Heart left ventricle (tissue), 16 donors: ENCODE data around the gene AKAP13. TPM values are rescaled to one million over a fixed set of nuclear protein-coding genes. Genes with fewer than 3 reads are reported as not detected.

Experiments
- ATAC-seq, 4 donors: fragments of 200-7000 bp; cut with Tn5 transposase; one replicate each; pipeline ENCODE4 v1.9.1; 2020 to 2022; ENCODE audit warnings: moderate library complexity in 4 of 4, mild to moderate bottlenecking in 3 of 4, moderate number of reproducible peaks in 1 of 4
- DNase-seq, 5 donors: peaks; one replicate each; pipeline ENCODE4 v3.0.0-alpha.2; 2020
- H3K27ac ChIP-seq, 12 donors: fragments of 200-600 bp; sonication (generic) in 4 of 12; one replicate each; pipeline versions ENCODE4 v1.5.0 to v1.8.0; 2016 to 2022; ENCODE audit warnings: mild to moderate bottlenecking in 2 of 12
- H3K27me3 ChIP-seq, 9 donors: fragments of 200-600 bp; sonication (generic) in 2 of 9; one replicate each; pipeline versions ENCODE4 v1.5.1 to v1.8.0; 2016 to 2022; ENCODE audit warnings: mild to moderate bottlenecking in 3 of 9
- H3K36me3 ChIP-seq, 9 donors: fragments of 200-600 bp; sonication (generic) in 2 of 9; one replicate each; pipeline versions ENCODE4 v1.5.0 to v1.8.0; 2018 to 2022; ENCODE audit warnings: mild to moderate bottlenecking in 2 of 9
- H3K4me1 ChIP-seq, 12 donors: fragments of 200-600 bp; sonication (generic) in 4 of 12; one replicate each; pipeline versions ENCODE4 v1.5.0 to v1.8.0; 2016 to 2022; ENCODE audit warnings: mild to moderate bottlenecking in 3 of 12
- H3K4me3 ChIP-seq, 12 donors: fragments of 200-600 bp; sonication (generic) in 4 of 12; one replicate each; pipeline versions ENCODE4 v1.5.0 to v1.8.0; 2017 to 2022; ENCODE audit warnings: mild to moderate bottlenecking in 9 of 12, moderate library complexity in 4 of 12
- H3K9me3 ChIP-seq, 12 donors: fragments of 200-600 bp; sonication (generic) in 4 of 12; one replicate each; pipeline versions ENCODE4 v1.5.0 to v1.8.0; 2016 to 2022; ENCODE audit warnings: mild to moderate bottlenecking in 1 of 12
- CTCF ChIP-seq, 12 donors: fragments of 200-600 bp; sonication (generic) in 4 of 12; IDR thresholded peaks; one replicate each; pipeline versions ENCODE4 v1.5.0 to v1.8.0; 2018 to 2022; ENCODE audit warnings: antibody characterized with exemption in 12 of 12, mild to moderate bottlenecking in 5 of 12
- POLR2A ChIP-seq, 2 donors: fragments of 450-650 bp; IDR thresholded peaks; one replicate each; pipeline ENCODE4 v1.6.1; 2017; ENCODE audit warnings: antibody characterized with exemption in 2 of 2, mild to moderate bottlenecking in 2 of 2, moderate library complexity in 2 of 2
- WGBS, 4 donors: extraction: QIAGEN DNeasy Blood & Tissue Kit in 2 of 4; methylation state at CpG; one replicate each; pipeline versions ENCODE4 v1.1.5 to v1.1.7; 2013 to 2018; 5-methylcytosine and 5-hydroxymethylcytosine counted together
- intact Hi-C, 10 donors: fragments of 100-400 bp; cut with DNase I; formaldehyde crosslinking; loops; one replicate each; pipeline versions ENCODE4 v1.11.1 to v1.14.2; 2022
- polyA plus RNA-seq, 2 donors: library from polyadenylated mRNA; stranded (reverse); fragments of 200-250 nt; gene quantifications; one replicate each; pipeline ENCODE4 v1.2.3, GENCODE V29; 2013
- total RNA-seq, 9 donors: library from RNA; depleted of rRNA in 2 of 9; stranded (reverse); fragments of >200 nt in 2 of 9; fragmentation: NEBNext Ultra II Directional in 3 of 9; extraction: Animal tissue kit (Norgen Biotek cat#: 25700) in 3 of 9; gene quantifications; one replicate each; pipeline versions ENCODE4 v1.1.0 to v1.2.4, GENCODE V29; 2016 to 2023
- donor health status: ischemic (EF 13 %, LVEDD 7.1; RV severe dilation, severe dysfunction).
- donor health status: healthy with polysubstance abuse.
- donor health status: DM: no; HTN: yes; CAD: no.
- donor health status: DM: no; HTN: no; CAD: no.
- donor health status: ischemic (EF 25% LVEDD 6.9; RV normal size, moderate dysfunction).
- donor health status: ischemic (EF 25% LVEDD 5.7; RV mildly dilated, moderate dysfunction).
- donor health status: healthy.
- donor health status: DM: yes; HTN: yes; CAD: no.
- donor health status: ischemic (EF 35%, LVEDD 5.7; RV mildly dilated, moderate dysfunction).
- donor health status: nonischemic (EF 11% LVEDD 7.7; RV severe dilation, severe dysfunction).
- donor health status: DM: yes; HTN: yes; CAD: no.
- donor health status: PGD.
- donor health status: ischemic (EF 29% LVEDD 5.4; RV normal size, mild dysfunction).
- donor health status: nonischemic (EF 23%, LVEDD 6.1; RV moderate dilation, normal function).

Gene AKAP13
- total and polyA plus RNA-seq, 11 donors = 124 to 598 (median 340) TPM

DNA sequence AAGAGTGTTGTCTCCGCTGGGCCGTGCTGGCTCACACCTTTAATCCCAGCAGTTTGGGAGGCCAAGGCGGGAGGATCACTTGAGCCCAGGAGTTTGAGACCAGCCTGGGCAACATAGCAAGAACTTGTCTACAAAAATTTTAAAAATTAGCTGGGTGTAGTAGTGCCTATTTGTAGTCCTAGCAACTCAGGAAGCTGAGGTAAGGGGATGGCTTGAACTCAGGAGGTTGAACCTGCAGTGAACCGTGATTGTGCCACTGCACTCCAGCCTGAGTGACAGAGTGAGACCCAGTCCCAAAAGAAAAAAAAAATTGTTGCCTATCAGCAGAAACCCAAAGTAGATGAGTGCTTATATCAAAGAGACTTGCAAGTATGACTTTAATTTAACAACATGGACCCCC is 12.7 kb upstream of the AKAP13 start:
- peak overlapping the region in 1 of 12 donors; percentile 24 for H3K27ac ChIP-seq
- peaks cover 0 to 9% (median 2%) of the 10 kb centered on the region in 12 donors for H3K4me1 ChIP-seq
- intact Hi-C loops = loop anchor here in 1 of 10 donors (10.0 kb wide), 1 partner anchor 47 kb away; no protein-coding TSS in a partner anchor
- ATAC-seq (no peak), DNase-seq (no peak)
- peaks cover 0 to 61% (median 0%) of the 10 kb centered on the region in 9 donors for H3K36me3 ChIP-seq
- H3K27me3 ChIP-seq = no peaks in the 10 kb centered on the region
- H3K9me3 ChIP-seq = no peaks in the 10 kb centered on the region
- no peak for TF ChIP-seq POLR2A (IDR thresholded peaks at IDR 0.05)
- H3K4me3 ChIP-seq = no peak overlapping the region
- 93 to 100% (median 95%) methylated on average over 4 of the region's 4 CpGs for WGBS, 4 donors

DNA sequence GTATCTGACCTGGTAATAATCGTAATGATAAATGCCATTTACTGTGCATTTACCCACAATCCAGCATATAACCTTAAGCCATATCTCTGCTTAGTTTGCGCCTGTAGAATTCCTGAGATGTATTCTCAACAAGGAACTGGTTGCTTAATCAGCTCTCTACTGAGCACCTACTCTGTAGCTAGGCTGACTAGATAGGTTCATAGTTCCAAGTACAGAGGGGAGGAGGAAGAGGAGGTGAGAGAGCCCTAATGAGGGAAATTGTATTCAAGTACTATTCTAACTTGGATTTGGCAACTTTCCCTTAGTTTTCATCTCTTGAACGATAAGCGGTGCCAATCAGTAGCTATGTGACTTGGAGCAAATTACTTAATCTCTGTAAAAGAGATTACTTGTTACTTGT is 5.6 kb upstream of the AKAP13 start:
- TF ChIP-seq POLR2A (IDR thresholded peaks at IDR 0.05) (no peak), CTCF (IDR thresholded peaks at IDR 0.05) (no peak)
- Histone ChIP-seq H3K9me3 (no peaks in the 10 kb centered on the region), H3K4me1 (peaks cover 0 to 21% (median 4%) of the 10 kb centered on the region in 12 donors), H3K27ac (peak overlapping the region in 1 of 12 donors; percentile 29), H3K36me3 (peaks cover 0 to 59% (median 0%) of the 10 kb centered on the region in 9 donors), H3K4me3 (no peak overlapping the region), H3K27me3 (no peaks in the 10 kb centered on the region)
- intact Hi-C loops = loop anchor here in 2 of 10 donors (5.0 to 10.0 kb wide), 2 partner anchors 43 to 70 kb away; no protein-coding TSS in a partner anchor
- ATAC-seq (no peak), DNase-seq (no peak)
- 62 to 77% (median 66%) methylated on average over 4 of the region's 4 CpGs for WGBS, 4 donors

GRCh38 chr15:85377269-85377668 is 3.1 kb upstream of the AKAP13 start:
- TF ChIP-seq POLR2A (IDR thresholded peaks at IDR 0.05) (no peak), CTCF (IDR thresholded peaks at IDR 0.05) (no peak)
- intact Hi-C loops = loop anchor here in 2 of 10 donors (5.0 to 10.0 kb wide), 2 partner anchors 45 to 72 kb away; no protein-coding TSS in a partner anchor
- Histone ChIP-seq H3K4me1 (peaks cover 0 to 26% (median 7%) of the 10 kb centered on the region in 12 donors), H3K27me3 (no peaks in the 10 kb centered on the region), H3K36me3 (peaks cover 0 to 43% (median 0%) of the 10 kb centered on the region in 9 donors), H3K27ac (peak overlapping the region in 3 of 12 donors; percentile 1 to 33 (median 20)), H3K4me3 (no peak overlapping the region), H3K9me3 (no peaks in the 10 kb centered on the region)
- no peak for ATAC-seq
- 76 to 90% (median 82%) methylated on average over 2 of the region's 2 CpGs for WGBS, 4 donors
- DNase-seq = no peak

GRCh38 chr15:85377986-85378385 is 2.4 kb upstream of the AKAP13 start:
- TF ChIP-seq CTCF (IDR thresholded peaks at IDR 0.05) (no peak), POLR2A (IDR thresholded peaks at IDR 0.05) (no peak)
- Histone ChIP-seq H3K9me3 (no peaks in the 10 kb centered on the region), H3K4me1 (peaks cover 0 to 30% (median 9%) of the 10 kb centered on the region in 12 donors), H3K4me3 (no peak overlapping the region), H3K27ac (no peak overlapping the region), H3K27me3 (no peaks in the 10 kb centered on the region), H3K36me3 (peaks cover 0 to 36% (median 0%) of the 10 kb centered on the region in 9 donors)
- ATAC-seq = no peak
- DNase-seq = no peak
- 83 to 94% (median 92%) methylated on average over 6 of the region's 6 CpGs for WGBS, 4 donors
- intact Hi-C loops = loop anchor here in 2 of 10 donors (5.0 to 10.0 kb wide), 2 partner anchors 46 to 73 kb away; no protein-coding TSS in a partner anchor
